Hepatocyte (in vitro differentiated cells): ENCODE results near the gene ANKRD39. TPM values are rescaled to one million over a fixed set of nuclear protein-coding genes. Genes with fewer than 3 reads are reported as not detected.

Source experiments
- DNase-seq: peaks from one replicate; pipeline ENCODE4 v3.0.0-alpha.2; 2016; ENCODE audit warnings: low spot score
- H2AFZ ChIP-seq: fragments of 200-600 bp; sonication (generic); 2 replicates; pipeline ENCODE4 v1.6.0; 2016; ENCODE audit warnings: antibody characterized with exemption, mild to moderate bottlenecking
- H3K27ac ChIP-seq: fragments of 200-600 bp; sonication (generic); 2 replicates; pipeline ENCODE4 v1.5.1; 2016; ENCODE audit warnings: mild to moderate bottlenecking
- H3K27me3 ChIP-seq: fragments of 200-600 bp; sonication (generic); 2 replicates; pipeline ENCODE4 v1.6.1; 2016
- H3K36me3 ChIP-seq: fragments of 200-600 bp; sonication (generic); replicated peaks from 2 replicates; pipeline ENCODE4 v1.5.1; 2016; ENCODE audit warnings: low read depth; ENCODE audit not compliant: insufficient read depth
- H3K4me1 ChIP-seq: fragments of 200-600 bp; sonication (generic); 2 replicates; pipeline ENCODE4 v1.5.1; 2016; ENCODE audit warnings: mild to moderate bottlenecking, moderate library complexity; ENCODE audit not compliant: insufficient read depth
- H3K4me2 ChIP-seq: fragments of 200-600 bp; sonication (generic); 2 replicates; pipeline ENCODE4 v1.6.0; 2016
- H3K4me3 ChIP-seq: fragments of 200-600 bp; sonication (generic); 2 replicates; pipeline ENCODE4 v1.5.1; 2016; ENCODE audit warnings: mild to moderate bottlenecking
- H3K79me2 ChIP-seq: fragments of 200-600 bp; sonication (generic); 2 replicates; pipeline ENCODE4 v1.6.0; 2017; ENCODE audit warnings: mild to moderate bottlenecking
- H3K9me2 ChIP-seq: fragments of 200-600 bp; sonication (generic); replicated peaks from 2 replicates; pipeline ENCODE4 v1.6.0; 2017; ENCODE audit warnings: mild to moderate bottlenecking; ENCODE audit not compliant: insufficient read depth
- H3K9me3 ChIP-seq: fragments of 200-600 bp; sonication (generic); 2 replicates; pipeline ENCODE4 v1.5.1; 2016; ENCODE audit warnings: low read depth, mild to moderate bottlenecking
- H4K20me1 ChIP-seq: fragments of 200-600 bp; sonication (generic); 2 replicates; pipeline ENCODE4 v1.6.0; 2016; ENCODE audit warnings: mild to moderate bottlenecking; ENCODE audit not compliant: insufficient read depth, poor library complexity, severe bottlenecking
- CTCF ChIP-seq: fragments of 200-600 bp; sonication (generic); IDR thresholded peaks from 2 replicates; pipeline ENCODE4 v1.5.1; 2016; ENCODE audit warnings: antibody characterized with exemption, mild to moderate bottlenecking; ENCODE audit not compliant: poor library complexity
- EZH2 ChIP-seq: fragments of 200-600 bp; sonication (generic); IDR thresholded peaks from 2 replicates; pipeline ENCODE4 v1.6.1; 2016; ENCODE audit warnings: antibody characterized with exemption, mild to moderate bottlenecking, borderline replicate concordance
- EZH2phosphoT487 ChIP-seq: fragments of 200-600 bp; sonication (generic); IDR thresholded peaks from one replicate; pipeline ENCODE4 v1.6.1; 2018; ENCODE audit warnings: antibody characterized with exemption, mild to moderate bottlenecking, low read depth, moderate library complexity; ENCODE audit not compliant: unreplicated experiment, severe bottlenecking
- WGBS: methylation state at CpG from one replicate; pipeline ENCODE4 v1.1.6; 2016; ENCODE audit warnings: low lambda C conversion rate; ENCODE audit errors: missing lambda C conversion rate; 5-methylcytosine and 5-hydroxymethylcytosine counted together
- polyA plus RNA-seq: library from polyadenylated mRNA; unstranded; fragments of >200 nt; fragmentation: Nextera tagmentation; extraction: Ambion mirVana; gene quantifications from 2 replicates; pipeline ENCODE4 v1.2.1, GENCODE V29; 2016
- total RNA-seq: library from RNA; depleted of rRNA; stranded (reverse); fragments of >200 nt; gene quantifications from 2 replicates; pipeline ENCODE4 v1.2.3, GENCODE V29; 2014

The ANKRD39 gene
- total and polyA plus RNA-seq, 2 experiments from 2014 or later: 13.6 to 25.6 TPM

- no peak for DNase-seq
- no peaks in the 10 kb centered on the region for H3K79me2 ChIP-seq
- no peak overlapping the region for H3K27ac ChIP-seq
- no peaks in the 10 kb centered on the region for H4K20me1 ChIP-seq
- no peaks in the 10 kb centered on the region for H3K9me3 ChIP-seq
- no peak for TF ChIP-seq EZH2phosphoT487
- TF ChIP-seq EZH2: no peak
- no peak for TF ChIP-seq CTCF
- no peaks in the 10 kb centered on the region for H3K36me3 ChIP-seq
- no peak overlapping the region for H3K4me2 ChIP-seq
- H3K9me2 ChIP-seq: no peaks in the 10 kb centered on the region
- no peaks in the 10 kb centered on the region for H3K27me3 ChIP-seq
- H3K4me1 ChIP-seq: peaks cover 21% of the 10 kb centered on the region
- 95% methylated on average over 8 of the region's 8 CpGs for WGBS
- H2AFZ ChIP-seq: no peak overlapping the region
- no peak overlapping the region for H3K4me3 ChIP-seq
Measured at GRCh38 chr2:96882906-96883305, 25.1 kb upstream of the ANKRD39 start.

- 57% methylated on average over 12 of the region's 12 CpGs for WGBS
- Histone ChIP-seq H3K4me2 (peak overlapping the region; percentile 42), H4K20me1 (no peaks in the 10 kb centered on the region), H3K9me2 (no peaks in the 10 kb centered on the region), H3K4me1 (peaks cover 14% of the 10 kb centered on the region), H3K27me3 (no peaks in the 10 kb centered on the region), H2AFZ (no peak overlapping the region), H3K36me3 (no peaks in the 10 kb centered on the region), H3K79me2 (no peaks in the 10 kb centered on the region), H3K4me3 (no peak overlapping the region), H3K27ac (no peak overlapping the region), H3K9me3 (no peaks in the 10 kb centered on the region)
- no peak for DNase-seq
- TF ChIP-seq EZH2phosphoT487: no peak
- TF ChIP-seq EZH2: no peak
- no peak for TF ChIP-seq CTCF
Measured at GRCh38 chr2:96882230-96882629, 24.4 kb upstream of the ANKRD39 start.

- Histone ChIP-seq H3K79me2 (no peaks in the 10 kb centered on the region), H2AFZ (no peak overlapping the region), H3K9me2 (no peaks in the 10 kb centered on the region), H3K36me3 (no peaks in the 10 kb centered on the region), H3K9me3 (no peaks in the 10 kb centered on the region), H3K27ac (no peak overlapping the region), H3K4me1 (peaks cover 11% of the 10 kb centered on the region), H4K20me1 (no peaks in the 10 kb centered on the region), H3K4me2 (peak overlapping the region; percentile 42), H3K4me3 (no peak overlapping the region), H3K27me3 (no peaks in the 10 kb centered on the region)
- no peak for TF ChIP-seq CTCF
- no peak for TF ChIP-seq EZH2
- no peak for TF ChIP-seq EZH2phosphoT487
- 41% methylated on average over 10 of the region's 10 CpGs for WGBS
- no peak for DNase-seq
Measured at GRCh38 chr2:96881349-96882195, 23.8 kb upstream of the ANKRD39 start.
